ENCODE measurements around the gene CDH23.

The CDH23 gene

DNA sequence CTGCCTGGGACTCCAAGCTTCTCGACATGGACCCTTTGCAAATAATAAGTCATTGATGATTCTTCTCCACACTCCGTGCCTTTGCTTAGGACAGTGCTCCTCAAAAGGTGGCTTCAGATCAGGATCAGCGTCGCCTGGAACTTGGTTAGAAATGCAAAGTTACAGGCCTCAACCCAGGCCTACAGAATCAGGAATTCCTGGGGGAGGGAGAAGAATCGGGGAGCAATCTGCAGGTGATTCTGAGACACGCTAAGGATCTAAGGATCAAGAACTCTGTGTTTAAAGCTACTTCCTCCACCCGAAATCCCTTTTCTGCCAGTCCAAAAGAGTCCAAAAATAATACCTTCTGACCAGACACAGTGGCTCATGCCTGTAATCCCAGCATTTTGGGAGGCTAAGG, 244.7 kb downstream of the CDH23 start:
- no peaks in the 10 kb centered on the region for H3K36me3 ChIP-seq (ENCODE audit: insufficient read depth, low read depth, low read length)
- peaks cover 28% of the 10 kb centered on the region for H3K4me1 ChIP-seq (ENCODE audit: insufficient read depth, low read length)
- H3K9ac ChIP-seq (ENCODE audit: low read depth, low read length): no peak overlapping the region
- H3K4me3 ChIP-seq (ENCODE audit: low read length): no peak overlapping the region
- H3K9me3 ChIP-seq (ENCODE audit: insufficient read depth, low read depth, low read length): no peaks in the 10 kb centered on the region
- H3K27me3 ChIP-seq (ENCODE audit: insufficient read depth, low read length): peaks cover 29% of the 10 kb centered on the region
- H3K27ac ChIP-seq (ENCODE audit: low read length): no peak overlapping the region

DNA sequence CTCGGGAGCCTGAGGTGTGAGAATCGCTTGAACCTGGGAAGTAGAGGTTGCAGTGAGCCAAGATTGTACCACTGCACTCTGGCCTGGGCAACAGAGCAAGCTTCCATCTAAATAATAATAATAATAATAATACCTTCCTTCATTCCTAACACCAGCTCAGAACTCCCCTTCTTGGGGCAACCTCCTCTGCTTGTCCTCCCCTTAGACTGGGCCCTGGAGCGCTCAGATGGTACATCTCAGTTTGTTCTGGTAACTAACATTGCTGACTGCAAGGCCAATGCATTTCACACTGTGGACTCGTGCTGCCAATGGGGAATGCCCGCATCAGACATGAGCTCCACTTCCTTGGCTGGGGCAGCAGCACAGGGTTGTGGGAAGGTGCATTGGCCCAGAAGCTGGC, 245.3 kb downstream of the CDH23 start:
- Histone ChIP-seq H3K9ac (ENCODE audit: low read depth, low read length) (no peak overlapping the region), H3K27me3 (ENCODE audit: insufficient read depth, low read length) (peaks cover 24% of the 10 kb centered on the region)

DNA sequence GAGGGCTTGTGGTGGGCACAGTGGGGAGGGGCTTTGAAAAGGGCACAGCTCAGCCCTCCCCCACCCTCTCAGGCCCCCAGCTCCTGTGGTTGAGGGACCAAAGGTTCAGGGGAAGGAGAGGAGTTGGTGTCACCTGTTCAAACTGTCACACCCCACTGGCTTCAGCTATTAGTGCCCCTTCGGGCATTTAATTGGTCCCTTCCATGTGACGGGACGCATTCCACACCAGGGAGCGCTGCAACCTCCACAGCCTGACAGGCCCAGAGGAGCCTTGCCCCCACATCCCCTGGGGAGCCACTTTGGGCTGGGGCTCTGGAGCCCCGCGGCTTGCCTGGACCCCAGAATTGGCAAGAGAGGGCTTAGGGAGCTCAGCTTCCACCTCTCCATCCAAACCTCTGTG, 247.2 kb downstream of the CDH23 start:
- H3K4me3 ChIP-seq (ENCODE audit: low read length): no peak overlapping the region
- no peak overlapping the region for H3K27ac ChIP-seq (ENCODE audit: low read length)
- peaks cover 11% of the 10 kb centered on the region for H3K27me3 ChIP-seq (ENCODE audit: insufficient read depth, low read length)
- H3K9me3 ChIP-seq (ENCODE audit: insufficient read depth, low read depth, low read length): no peaks in the 10 kb centered on the region
- no peaks in the 10 kb centered on the region for H3K36me3 ChIP-seq (ENCODE audit: insufficient read depth, low read depth, low read length)
- H3K9ac ChIP-seq (ENCODE audit: low read depth, low read length): no peak overlapping the region
- H3K4me1 ChIP-seq (ENCODE audit: insufficient read depth, low read length): peaks cover 23% of the 10 kb centered on the region; the same call in 1 of the 2 replicates

More for the DNA sequence above, 245.3 kb downstream of the CDH23 start:
- no peaks in the 10 kb centered on the region for H3K36me3 ChIP-seq (ENCODE audit: insufficient read depth, low read depth, low read length)
- no peak overlapping the region for H3K4me3 ChIP-seq (ENCODE audit: low read length)
- H3K4me1 ChIP-seq (ENCODE audit: insufficient read depth, low read length): peaks cover 28% of the 10 kb centered on the region
- no peak overlapping the region for H3K27ac ChIP-seq (ENCODE audit: low read length)
- H3K9me3 ChIP-seq (ENCODE audit: insufficient read depth, low read depth, low read length): no peaks in the 10 kb centered on the region

GRCh38 chr10:71644307-71645180, 247.8 kb downstream of the CDH23 start:
- H3K27ac ChIP-seq (ENCODE audit: low read length): no peak overlapping the region
- no peak overlapping the region for H3K9ac ChIP-seq (ENCODE audit: low read depth, low read length)
- H3K27me3 ChIP-seq (ENCODE audit: insufficient read depth, low read length): peaks cover 7% of the 10 kb centered on the region
- H3K4me1 ChIP-seq (ENCODE audit: insufficient read depth, low read length): peaks cover 17% of the 10 kb centered on the region; the same call in 1 of the 2 replicates
- H3K4me3 ChIP-seq (ENCODE audit: low read length): no peak overlapping the region
- H3K9me3 ChIP-seq (ENCODE audit: insufficient read depth, low read depth, low read length): no peaks in the 10 kb centered on the region
- H3K36me3 ChIP-seq (ENCODE audit: insufficient read depth, low read depth, low read length): no peaks in the 10 kb centered on the region

GRCh38 chr10:71645185-71645584, 248.5 kb downstream of the CDH23 start:
- Histone ChIP-seq H3K36me3 (ENCODE audit: insufficient read depth, low read depth, low read length) (no peaks in the 10 kb centered on the region), H3K27me3 (ENCODE audit: insufficient read depth, low read length) (peaks cover under 1% of the 10 kb centered on the region; the same call in 1 of the 2 replicates), H3K9me3 (ENCODE audit: insufficient read depth, low read depth, low read length) (no peaks in the 10 kb centered on the region), H3K27ac (ENCODE audit: low read length) (no peak overlapping the region), H3K4me3 (ENCODE audit: low read length) (no peak overlapping the region), H3K9ac (ENCODE audit: low read depth, low read length) (no peak overlapping the region), H3K4me1 (ENCODE audit: insufficient read depth, low read length) (peaks cover 15% of the 10 kb centered on the region; the same call in 1 of the 2 replicates)

GRCh38 chr10:71646037-71646436, 249.3 kb downstream of the CDH23 start:
- H3K9ac ChIP-seq (ENCODE audit: low read depth, low read length): no peak overlapping the region
- H3K4me3 ChIP-seq (ENCODE audit: low read length): no peak overlapping the region
- H3K9me3 ChIP-seq (ENCODE audit: insufficient read depth, low read depth, low read length): no peaks in the 10 kb centered on the region
- H3K27ac ChIP-seq (ENCODE audit: low read length): no peak overlapping the region
- H3K27me3 ChIP-seq (ENCODE audit: insufficient read depth, low read length): no peaks in the 10 kb centered on the region
- H3K4me1 ChIP-seq (ENCODE audit: insufficient read depth, low read length): peaks cover 12% of the 10 kb centered on the region; the same call in 1 of the 2 replicates
- H3K36me3 ChIP-seq (ENCODE audit: insufficient read depth, low read depth, low read length): no peaks in the 10 kb centered on the region

DNA sequence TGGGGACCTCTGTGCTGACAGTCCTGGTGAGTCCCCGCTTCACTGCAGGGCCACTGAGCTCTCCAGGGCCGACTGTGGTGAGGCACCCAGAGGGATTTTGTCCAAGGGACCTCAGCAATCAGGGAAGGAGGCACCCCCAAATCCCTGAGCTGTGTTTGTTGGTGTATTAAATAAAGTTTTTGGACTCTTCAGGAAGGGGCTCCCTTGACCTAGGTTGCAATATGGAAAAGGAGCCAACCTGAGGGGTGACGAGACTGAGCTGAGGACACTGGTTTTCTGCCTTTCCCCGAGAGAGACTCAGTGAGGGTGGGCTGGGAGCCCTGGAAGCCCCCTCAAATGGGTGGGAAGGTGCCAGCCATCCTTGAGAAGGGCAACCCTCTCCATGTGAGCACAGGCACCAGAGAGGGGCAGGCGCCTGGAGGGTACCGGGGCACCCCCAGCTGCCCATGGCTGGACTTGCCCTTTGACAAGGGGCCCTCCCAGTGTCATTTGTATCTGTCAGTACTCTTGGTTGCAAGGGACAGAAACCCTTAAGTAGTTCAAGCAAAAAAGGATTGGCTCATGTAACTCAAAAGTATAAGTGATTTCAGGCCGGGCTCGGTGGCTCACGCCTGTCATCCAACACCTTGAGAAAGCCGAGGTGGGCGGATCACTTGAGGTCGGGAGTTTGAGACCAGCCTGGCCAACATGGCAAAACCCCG, 250.0 kb downstream of the CDH23 start:
- H3K27ac ChIP-seq (ENCODE audit: low read length): no peak overlapping the region
- peaks cover 8% of the 10 kb centered on the region; the same call in 1 of the 2 replicates for H3K4me1 ChIP-seq (ENCODE audit: insufficient read depth, low read length)
- H3K9me3 ChIP-seq (ENCODE audit: insufficient read depth, low read depth, low read length): no peaks in the 10 kb centered on the region
- no peaks in the 10 kb centered on the region for H3K36me3 ChIP-seq (ENCODE audit: insufficient read depth, low read depth, low read length)
- no peaks in the 10 kb centered on the region for H3K27me3 ChIP-seq (ENCODE audit: insufficient read depth, low read length)
- no peak overlapping the region for H3K9ac ChIP-seq (ENCODE audit: low read depth, low read length)
- no peak overlapping the region for H3K4me3 ChIP-seq (ENCODE audit: low read length)

GRCh38 chr10:71647526-71648253, 251.0 kb downstream of the CDH23 start:
- Histone ChIP-seq H3K27me3 (ENCODE audit: insufficient read depth, low read length) (no peaks in the 10 kb centered on the region), H3K36me3 (ENCODE audit: insufficient read depth, low read depth, low read length) (no peaks in the 10 kb centered on the region), H3K9ac (ENCODE audit: low read depth, low read length) (no peak overlapping the region), H3K27ac (ENCODE audit: low read length) (no peak overlapping the region), H3K9me3 (ENCODE audit: insufficient read depth, low read depth, low read length) (no peaks in the 10 kb centered on the region), H3K4me1 (ENCODE audit: insufficient read depth, low read length) (peaks cover 8% of the 10 kb centered on the region; the same call in 1 of the 2 replicates), H3K4me3 (ENCODE audit: low read length) (no peak overlapping the region)

DNA sequence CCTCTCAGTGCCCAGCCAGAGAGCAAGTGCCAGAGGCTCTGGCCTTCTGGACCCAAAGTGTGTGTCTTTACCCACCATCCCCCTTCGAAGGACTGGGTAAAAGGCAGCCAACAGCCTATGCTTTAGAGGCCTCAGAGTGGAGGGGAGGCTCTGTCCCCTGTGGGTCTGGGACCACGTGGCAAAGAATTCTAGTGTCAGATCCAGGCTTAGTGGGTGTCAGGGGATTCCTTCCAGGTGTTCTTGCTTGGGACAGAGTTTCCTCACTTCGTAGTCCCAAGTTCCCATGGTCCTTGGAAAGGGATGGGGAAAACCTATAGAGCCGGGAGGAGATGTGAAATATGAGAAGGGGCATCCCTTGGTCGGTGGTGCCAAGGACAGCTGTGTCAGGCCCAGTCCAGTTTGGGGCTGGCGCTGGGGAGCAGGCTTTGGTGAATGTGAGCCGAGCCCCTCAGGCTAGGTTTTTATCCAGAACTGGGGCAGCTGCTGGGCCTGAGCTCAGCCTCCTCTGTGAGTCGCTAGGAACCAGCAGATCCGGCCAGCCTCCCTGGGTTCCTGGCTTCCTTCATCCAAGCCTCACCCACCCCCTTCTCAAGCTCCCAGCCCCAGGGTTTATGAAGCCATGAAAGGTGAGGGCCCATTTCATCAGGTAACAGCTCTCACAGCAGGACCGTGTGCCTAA, 251.7 kb downstream of the CDH23 start:
- H3K27ac ChIP-seq (ENCODE audit: low read length): no peak overlapping the region
- 0 out of 2 replicates have a peak, but pooled peaks cover 4% of the 10 kb centered on the region for H3K27me3 ChIP-seq (ENCODE audit: insufficient read depth, low read length)
- H3K36me3 ChIP-seq (ENCODE audit: insufficient read depth, low read depth, low read length): no peaks in the 10 kb centered on the region
- H3K9ac ChIP-seq (ENCODE audit: low read depth, low read length): no peak overlapping the region
- H3K4me1 ChIP-seq (ENCODE audit: insufficient read depth, low read length): peaks cover 6% of the 10 kb centered on the region; the same call in 1 of the 2 replicates
- no peak overlapping the region for H3K4me3 ChIP-seq (ENCODE audit: low read length)
- no peaks in the 10 kb centered on the region for H3K9me3 ChIP-seq (ENCODE audit: insufficient read depth, low read depth, low read length)

DNA sequence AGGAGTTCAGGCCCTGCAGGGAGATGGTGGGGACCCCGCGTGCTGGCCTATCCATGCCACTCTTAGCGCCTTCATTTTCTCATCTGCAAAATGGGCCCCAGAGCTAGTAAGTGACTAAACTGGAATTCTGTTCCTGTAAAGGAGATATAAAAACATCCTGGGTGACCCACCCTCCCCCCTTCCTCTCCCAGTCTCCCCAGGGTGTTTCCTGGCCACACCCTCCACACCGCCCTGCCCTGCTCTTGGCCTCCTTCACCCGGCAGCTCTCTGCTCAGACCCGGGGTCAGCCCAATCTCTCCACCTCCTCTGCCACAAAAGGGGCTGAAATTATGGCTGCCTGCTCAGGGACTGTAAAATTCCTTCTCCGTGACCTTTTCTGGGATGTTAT, 252.2 kb downstream of the CDH23 start:
- no peak overlapping the region for H3K27ac ChIP-seq (ENCODE audit: low read length)
- no peaks in the 10 kb centered on the region for H3K9me3 ChIP-seq (ENCODE audit: insufficient read depth, low read depth, low read length)
- H3K4me1 ChIP-seq (ENCODE audit: insufficient read depth, low read length): peaks cover 6% of the 10 kb centered on the region; the same call in 1 of the 2 replicates
- peaks cover 9% of the 10 kb centered on the region for H3K27me3 ChIP-seq (ENCODE audit: insufficient read depth, low read length)
- H3K36me3 ChIP-seq (ENCODE audit: insufficient read depth, low read depth, low read length): no peaks in the 10 kb centered on the region
- H3K4me3 ChIP-seq (ENCODE audit: low read length): no peak overlapping the region
- no peak overlapping the region for H3K9ac ChIP-seq (ENCODE audit: low read depth, low read length)

GRCh38 chr10:71649631-71650030, 252.9 kb downstream of the CDH23 start:
- Histone ChIP-seq H3K4me1 (ENCODE audit: insufficient read depth, low read length) (peaks cover 6% of the 10 kb centered on the region; the same call in 1 of the 2 replicates), H3K9me3 (ENCODE audit: insufficient read depth, low read depth, low read length) (no peaks in the 10 kb centered on the region), H3K4me3 (ENCODE audit: low read length) (no peak overlapping the region), H3K27ac (ENCODE audit: low read length) (no peak overlapping the region), H3K36me3 (ENCODE audit: insufficient read depth, low read depth, low read length) (no peaks in the 10 kb centered on the region), H3K27me3 (ENCODE audit: insufficient read depth, low read length) (peaks cover 15% of the 10 kb centered on the region), H3K9ac (ENCODE audit: low read depth, low read length) (no peak overlapping the region)

Data from iPS-20b (cell line).